Stimulated activated CD8-positive, alpha-beta memory T cell treated with anti-CD3 and anti-CD28 coated beads, Interleukin-7, amount 100 ng/mL, for 4 hours (primary cell): ENCODE results near the gene EXOC6B.

Experiments
- DNase-seq, 2 donors: peaks; one replicate each; pipeline ENCODE4 v3.0.0-alpha.2; 2020; ENCODE audit warnings: low read depth in 2 of 2

Gene EXOC6B

GRCh38 chr2:72830273-72830672, 4.4 kb upstream of the EXOC6B start:
- no peak for DNase-seq

GRCh38 chr2:72828840-72829507, 3.1 kb upstream of the EXOC6B start:
- DNase-seq = no peak

- no peak for DNase-seq
Observed at GRCh38 chr2:72827966-72828646, 2.3 kb upstream of the EXOC6B start.

GRCh38 chr2:72827487-72827886, 1.7 kb upstream of the EXOC6B start:
- no peak for DNase-seq

- no peak for DNase-seq
Observed at GRCh38 chr2:72826156-72826477, 284 bp upstream of the EXOC6B start.

- no peak for DNase-seq
Observed at GRCh38 chr2:72824224-72824842, 1.5 kb downstream of the EXOC6B start.

- DNase-seq = no peak
Observed at GRCh38 chr2:72822794-72823193, 3.0 kb downstream of the EXOC6B start.

GRCh38 chr2:72821983-72822382, 3.9 kb downstream of the EXOC6B start:
- DNase-seq = no peak

GRCh38 chr2:72821118-72821517, 4.7 kb downstream of the EXOC6B start:
- DNase-seq = no peak

- DNase-seq = no peak
Observed at GRCh38 chr2:72819501-72819900, 6.3 kb downstream of the EXOC6B start.

GRCh38 chr2:72815655-72816278, 10.1 kb downstream of the EXOC6B start:
- no peak for DNase-seq

- DNase-seq = no peak
Observed at GRCh38 chr2:72813841-72814240, 12.0 kb downstream of the EXOC6B start.

GRCh38 chr2:72810165-72810564, 15.7 kb downstream of the EXOC6B start:
- DNase-seq = no peak

GRCh38 chr2:72809095-72809494, 16.7 kb downstream of the EXOC6B start:
- DNase-seq = no peak

GRCh38 chr2:72806280-72806945, 19.4 kb downstream of the EXOC6B start:
- DNase-seq = no peak

GRCh38 chr2:72803626-72804320, 22.1 kb downstream of the EXOC6B start:
- no peak for DNase-seq

- no peak for DNase-seq
Observed at GRCh38 chr2:72803151-72803550, 22.7 kb downstream of the EXOC6B start.

GRCh38 chr2:72800492-72800891, 25.3 kb downstream of the EXOC6B start:
- DNase-seq = no peak

GRCh38 chr2:72797740-72798139, 28.1 kb downstream of the EXOC6B start:
- DNase-seq = no peak

- no peak for DNase-seq
Observed at GRCh38 chr2:72796766-72797165, 29.1 kb downstream of the EXOC6B start.

- no peak for DNase-seq
Observed at GRCh38 chr2:72794572-72794971, 31.3 kb downstream of the EXOC6B start.
